ENCODE data around the gene CIAPIN1.

DNA sequence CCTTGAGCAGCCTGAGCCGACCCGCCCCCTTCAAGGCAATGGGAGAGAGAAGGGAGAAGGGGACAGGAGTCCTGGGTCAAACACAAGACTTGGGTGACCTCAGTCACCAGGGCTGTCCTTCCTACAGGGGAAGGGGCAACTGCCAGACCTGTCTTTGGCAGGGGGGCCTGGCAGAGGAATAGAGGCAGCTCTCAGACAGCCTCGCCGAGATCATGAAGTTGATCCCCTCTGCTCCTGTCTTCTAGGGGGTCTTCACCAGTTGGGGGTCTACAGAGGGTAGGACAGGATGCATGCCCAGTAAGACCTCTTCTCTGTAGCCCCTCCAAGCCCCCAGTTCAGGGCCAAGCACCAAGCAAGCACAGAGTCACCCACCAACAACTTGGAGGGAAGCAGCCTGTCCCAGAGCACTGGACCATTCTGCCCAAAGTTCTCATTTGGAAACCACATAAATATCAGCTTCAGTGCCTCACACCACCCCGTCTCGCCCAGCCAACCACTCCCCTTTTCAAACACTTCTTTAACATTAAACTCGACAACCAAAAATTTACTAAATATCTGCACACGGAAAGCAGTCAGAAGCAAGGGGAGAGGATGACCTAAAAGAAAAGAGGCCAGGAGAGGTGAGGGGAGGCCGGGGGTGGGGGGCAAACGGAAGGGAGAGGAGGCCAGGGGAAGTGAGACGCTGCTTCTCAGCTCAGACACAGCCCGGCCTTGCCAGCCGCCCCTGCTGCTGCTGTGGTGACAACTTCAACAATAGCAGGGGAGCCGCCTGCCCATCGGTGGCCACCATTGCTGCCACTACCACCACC lies 31.4 kb upstream of the CIAPIN1 start:
- TF ChIP-seq, protein P1, sequence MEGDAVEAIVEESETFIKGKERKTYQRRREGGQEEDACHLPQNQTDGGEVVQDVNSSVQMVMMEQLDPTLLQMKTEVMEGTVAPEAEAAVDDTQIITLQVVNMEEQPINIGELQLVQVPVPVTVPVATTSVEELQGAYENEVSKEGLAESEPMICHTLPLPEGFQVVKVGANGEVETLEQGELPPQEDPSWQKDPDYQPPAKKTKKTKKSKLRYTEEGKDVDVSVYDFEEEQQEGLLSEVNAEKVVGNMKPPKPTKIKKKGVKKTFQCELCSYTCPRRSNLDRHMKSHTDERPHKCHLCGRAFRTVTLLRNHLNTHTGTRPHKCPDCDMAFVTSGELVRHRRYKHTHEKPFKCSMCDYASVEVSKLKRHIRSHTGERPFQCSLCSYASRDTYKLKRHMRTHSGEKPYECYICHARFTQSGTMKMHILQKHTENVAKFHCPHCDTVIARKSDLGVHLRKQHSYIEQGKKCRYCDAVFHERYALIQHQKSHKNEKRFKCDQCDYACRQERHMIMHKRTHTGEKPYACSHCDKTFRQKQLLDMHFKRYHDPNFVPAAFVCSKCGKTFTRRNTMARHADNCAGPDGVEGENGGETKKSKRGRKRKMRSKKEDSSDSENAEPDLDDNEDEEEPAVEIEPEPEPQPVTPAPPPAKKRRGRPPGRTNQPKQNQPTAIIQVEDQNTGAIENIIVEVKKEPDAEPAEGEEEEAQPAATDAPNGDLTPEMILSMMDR (IDR thresholded peaks at IDR 0.05) = no peak
- TF ChIP-seq POLR2A (IDR thresholded peaks at IDR 0.05) = no peak

Measured in uterus (tissue), 2 donors.